ENCODE data around the gene MAP7. TPM values are rescaled to one million over a fixed set of nuclear protein-coding genes. Genes with fewer than 3 reads are reported as not detected.

MAP7 gene
- total RNA-seq, 2 experiments from 2014 or later: 0.45 to 0.49 TPM

- Mint-ChIP-seq H3K36me3 (ENCODE audit: low read depth) (no peaks in the 10 kb centered on the region), H3K27me3 (no peaks in the 10 kb centered on the region), H3K9me3 (no peaks in the 10 kb centered on the region), H3K27ac (no peak overlapping the region), H3K4me1 (ENCODE audit: low read depth) (no peaks in the 10 kb centered on the region), H3K4me3 (no peak overlapping the region)
- intact Hi-C loops (cut with DNase I, micrococcal nuclease): no loop called here
- Histone ChIP-seq H3K9me3 (ENCODE audit: control insufficient read depth in 1 of 2, insufficient read depth in 1 of 2, low read length in 2 of 2) (no peaks in the 10 kb centered on the region), H3K27me3 (ENCODE audit: control insufficient read depth in 1 of 2, insufficient read depth in 2 of 2, low read length in 2 of 2) (no peaks in the 10 kb centered on the region), H3K36me3 (ENCODE audit: insufficient read depth, low read length) (no peaks in the 10 kb centered on the region), H3K4me1 (ENCODE audit: insufficient read depth, low read length) (no peaks in the 10 kb centered on the region), H3K4me3 (ENCODE audit: low read length) (no peak overlapping the region), H3K27ac (ENCODE audit: low read depth in 1 of 2, low read length in 2 of 2) (no peak overlapping the region)
- no peak for ATAC-seq (ENCODE audit: poor library complexity)
- no peak for DNase-seq
- ChIA-PET CTCF (no interaction called here), POLR2A (no interaction called here)
- no peak for TF ChIP-seq CTCF (IDR thresholded peaks at IDR 0.05)
Measured at GRCh38 chr6:136324686-136325380, 225.4 kb downstream of the MAP7 start.

- no peak for TF ChIP-seq CTCF (IDR thresholded peaks at IDR 0.05)
- intact Hi-C loops (cut with DNase I, micrococcal nuclease): no loop called here
- H3K36me3 Mint-ChIP-seq (ENCODE audit: low read depth): no peaks in the 10 kb centered on the region
- no peaks in the 10 kb centered on the region for H3K4me1 Mint-ChIP-seq (ENCODE audit: low read depth)
- ATAC-seq (ENCODE audit: poor library complexity) (no peak), DNase-seq (no peak)
- no peaks in the 10 kb centered on the region for H3K27me3 Mint-ChIP-seq
- H3K9me3 Mint-ChIP-seq: no peaks in the 10 kb centered on the region
- POLR2A ChIA-PET: no interaction called here
- Histone ChIP-seq H3K27ac (ENCODE audit: low read depth in 1 of 2, low read length in 2 of 2) (no peak overlapping the region), H3K4me1 (ENCODE audit: insufficient read depth, low read length) (no peaks in the 10 kb centered on the region), H3K9me3 (ENCODE audit: control insufficient read depth in 1 of 2, insufficient read depth in 1 of 2, low read length in 2 of 2) (no peaks in the 10 kb centered on the region), H3K4me3 (ENCODE audit: low read length) (no peak overlapping the region), H3K36me3 (ENCODE audit: insufficient read depth, low read length) (no peaks in the 10 kb centered on the region), H3K27me3 (ENCODE audit: control insufficient read depth in 1 of 2, insufficient read depth in 2 of 2, low read length in 2 of 2) (no peaks in the 10 kb centered on the region)
- CTCF ChIA-PET: no interaction called here
- no peak overlapping the region for H3K4me3 Mint-ChIP-seq
- H3K27ac Mint-ChIP-seq: no peak overlapping the region
Measured at GRCh38 chr6:136323431-136324112, 226.7 kb downstream of the MAP7 start.

- ATAC-seq (ENCODE audit: poor library complexity) (no peak), DNase-seq (no peak)
- H3K36me3 ChIP-seq (ENCODE audit: insufficient read depth, low read length): no peaks in the 10 kb centered on the region
- no peak overlapping the region for H3K27ac ChIP-seq (ENCODE audit: low read depth in 1 of 2, low read length in 2 of 2)
- Mint-ChIP-seq H3K9me3 (no peaks in the 10 kb centered on the region), H3K27me3 (no peaks in the 10 kb centered on the region), H3K4me1 (ENCODE audit: low read depth) (no peaks in the 10 kb centered on the region), H3K4me3 (no peak overlapping the region), H3K36me3 (ENCODE audit: low read depth) (no peaks in the 10 kb centered on the region), H3K27ac (no peak overlapping the region)
- ChIA-PET CTCF (interaction anchor here (0.7 kb wide), 1 partner anchor 653 kb away, joined by 4 read pairs; no protein-coding TSS in a partner anchor), POLR2A (no interaction called here)
- intact Hi-C loops (cut with DNase I, micrococcal nuclease): loop anchor here (2.0 to 5.0 kb wide), 7 partner anchors 37 to 815 kb away; partner anchors contain the start of gene MTFR2 (in 2 of the 2)
- H3K4me3 ChIP-seq (ENCODE audit: low read length): no peak overlapping the region
- no peak for TF ChIP-seq CTCF (IDR thresholded peaks at IDR 0.05)
- H3K9me3 ChIP-seq (ENCODE audit: control insufficient read depth in 1 of 2, insufficient read depth in 1 of 2, low read length in 2 of 2): no peaks in the 10 kb centered on the region
- no peaks in the 10 kb centered on the region for H3K4me1 ChIP-seq (ENCODE audit: insufficient read depth, low read length)
- no peaks in the 10 kb centered on the region for H3K27me3 ChIP-seq (ENCODE audit: control insufficient read depth in 1 of 2, insufficient read depth in 2 of 2, low read length in 2 of 2)
Measured at GRCh38 chr6:136319732-136320131, 230.5 kb downstream of the MAP7 start.

All from CD4-positive, alpha-beta T cell (primary cell).